ENCODE measurements around the gene NECTIN4. TPM values are rescaled to one million over a fixed set of nuclear protein-coding genes. Genes with fewer than 3 reads are reported as not detected.

Gene NECTIN4
- total and polyA plus RNA-seq, 2 of the 8 experiments (the other 6 are each of a cell fraction or from before 2014, with no cell fraction given) = 0.19 to 0.71 TPM

DNA sequence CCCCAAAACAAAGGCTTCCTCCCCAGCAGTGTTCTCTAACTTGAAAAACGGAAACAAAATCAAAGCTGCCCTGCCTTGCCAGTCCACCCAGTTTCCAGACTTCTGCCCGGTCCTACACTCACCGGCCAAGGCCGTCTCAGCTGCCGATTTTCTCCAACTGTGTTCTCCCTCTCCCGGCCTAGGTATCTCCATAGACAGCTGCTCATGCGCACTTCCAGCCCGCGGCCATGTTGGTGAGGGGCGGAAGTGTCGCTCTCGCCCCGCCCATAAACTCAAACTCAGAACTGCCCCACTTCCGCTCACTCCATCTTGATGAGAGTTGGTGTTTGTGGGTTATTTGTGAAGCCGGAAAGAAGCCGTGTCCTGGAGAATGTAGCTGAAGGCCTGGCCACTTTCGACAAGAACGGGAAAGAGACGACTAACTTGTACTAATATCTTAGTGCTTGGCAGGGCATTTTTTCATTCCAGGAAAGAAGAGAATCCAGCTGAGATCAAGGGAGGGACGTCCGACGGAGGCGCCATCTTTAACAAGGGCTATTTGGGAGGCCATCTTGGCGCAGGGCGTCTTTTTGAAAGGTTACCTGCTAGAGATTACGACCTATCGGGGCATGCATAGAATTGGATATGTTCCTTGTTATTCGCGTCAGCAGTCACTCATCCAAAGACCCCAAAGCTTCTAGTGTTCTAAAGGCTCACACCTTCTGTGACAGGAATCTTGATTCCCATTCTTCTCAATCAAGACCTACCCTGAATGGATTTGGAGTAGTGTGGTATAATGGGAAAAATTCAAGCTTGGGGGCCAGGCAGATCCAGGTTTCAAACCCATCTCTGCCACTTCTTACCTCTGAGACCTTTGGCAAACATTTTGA, 43.4 kb downstream of the NECTIN4 start, which contains the start of gene USF1:
Gene USF1, minus strand, starts transcription at position 242 of the 869 bp plus-strand sequence. CDS start 2,702 bp downstream, outside the sequence.
- Histone ChIP-seq H3K9me3 (ENCODE audit: insufficient read depth in 2 of 2, low read depth in 1 of 2, low read length in 1 of 2) (peaks cover 0 to 12% of the 10 kb centered on the region in 2 experiments; a peak in 1 of 4 replicates), H3K79me1 (ENCODE audit: low read depth, low read length) (peaks cover 7% of the 10 kb centered on the region), H4K8ac (ENCODE audit: extremely low read depth, insufficient read depth, low read length) (peak within 1 kb of the TSS; percentile 93), H3K23ac (ENCODE audit: insufficient read length) (no peak within 1 kb of the TSS), H4K5ac (ENCODE audit: insufficient read length, low read depth, low read length) (peak within 1 kb of the TSS; percentile 65), H2BK15ac (ENCODE audit: low read length) (no peak within 1 kb of the TSS; the same call in 1 of the 2 replicates), H2AFZ (ENCODE audit: low read length) (peak within 1 kb of the TSS; percentile 99), H3K4me1 (replicated peaks in 1 of 4; ENCODE audit: control insufficient read depth in 3 of 4, insufficient read depth in 4 of 4, low read length in 3 of 4) (peaks cover 0 to 4% (median 1%) of the 10 kb centered on the region in 4 experiments; a peak in 2 of 7 replicates), H3K4me3 (ENCODE audit: extremely low read depth in 1 of 4, insufficient read depth in 2 of 4, low read depth in 3 of 4, low read length in 4 of 4) (peak within 1 kb of the TSS; percentile 75 to 98 (median 87)), H3K27me3 (replicated peaks in 1 of 4; ENCODE audit: control insufficient read depth in 3 of 4, extremely low read depth in 1 of 4, insufficient read depth in 3 of 4, low read length in 3 of 4) (peaks cover 0 to 17% (median 8%) of the 10 kb centered on the region in 4 experiments; a peak in 6 of 7 replicates), H4K91ac (replicated peaks; ENCODE audit: insufficient read length, low read length) (peak within 1 kb of the TSS; percentile 25), H3K9ac (replicated peaks in 1 of 4; ENCODE audit: extremely low read depth in 1 of 4, low read depth in 3 of 4, low read length in 3 of 4) (peak within 1 kb of the TSS; percentile 77 to 100 (median 94)), H2BK20ac (ENCODE audit: low read length) (no peak within 1 kb of the TSS), H3K4me2 (ENCODE audit: insufficient read depth in 1 of 2, low read depth in 2 of 2, low read length in 2 of 2) (peak within 1 kb of the TSS; percentile 85 to 100), H2AK5ac (ENCODE audit: low read depth, low read length) (no peak within 1 kb of the TSS), H3K18ac (ENCODE audit: extremely low read depth, low read length) (peak within 1 kb of the TSS; percentile 93), H3K56ac (replicated peaks; ENCODE audit: insufficient read length, low read depth, low read length) (peak within 1 kb of the TSS; percentile 77), H2BK12ac (ENCODE audit: low read depth, low read length) (peak within 1 kb of the TSS; percentile 93; the same call in 1 of the 2 replicates), H3K79me2 (ENCODE audit: control insufficient read depth in 1 of 2, insufficient read depth in 2 of 2, low read length in 2 of 2) (peaks cover 0 to 20% of the 10 kb centered on the region in 2 experiments; a peak in 2 of 4 replicates), H3K23me2 (ENCODE audit: low read depth, low read length) (peaks cover 7% of the 10 kb centered on the region), H4K20me1 (replicated peaks in 1 of 2; ENCODE audit: control insufficient read depth in 1 of 2, insufficient read depth in 2 of 2, low read length in 2 of 2) (no peaks in the 10 kb centered on the region), H2BK5ac (ENCODE audit: low read depth, low read length) (peak within 1 kb of the TSS; percentile 94), H2BK120ac (replicated peaks; ENCODE audit: low read depth, low read length) (no peak within 1 kb of the TSS), H3K36me3 (ENCODE audit: control insufficient read depth in 2 of 4, insufficient read depth in 4 of 4, low read length in 3 of 4) (peaks cover 12 to 21% (median 15%) of the 10 kb centered on the region in 4 experiments; a peak in 6 of 8 replicates), H3K4ac (replicated peaks; ENCODE audit: insufficient read length, low read depth, low read length) (peak within 1 kb of the TSS; percentile 11), H3K14ac (ENCODE audit: insufficient read length) (no peak within 1 kb of the TSS), H3K27ac (ENCODE audit: low read depth, low read length) (peak within 1 kb of the TSS; percentile 97)
- FAIRE-seq = peak; percentile 87
- POLR2A ChIA-PET (ENCODE audit: partially characterized antibody) = interaction anchor here (0.6 to 4.0 kb wide), 31 partner anchors 8 to 394 kb away, joined by 3 to 28 read pairs (median 4); partner anchors contain the start of genes ARHGAP30, DEDD, F11R and KLHDC9
- 1% methylated on average over 28 of the region's 29 CpGs; no CpG with 5 or more reads in 1 of the 2 experiments for WGBS, 2 experiments (ENCODE audit: extremely low coverage in 1 of 2, insufficient coverage in 1 of 2, insufficient read length in 1 of 2, insufficient replicate concordance in 2 of 2, low coverage in 1 of 2, low lambda C conversion rate in 2 of 2, missing lambda C conversion rate in 1 of 2)
- CTCF ChIA-PET (ENCODE audit: partially characterized antibody) = interaction anchor here (0.8 to 4.1 kb wide), 13 partner anchors 9 to 244 kb away, joined by 3 to 26 read pairs (median 5); partner anchors contain the start of genes F11R and KLHDC9
- peak; percentile 86 to 93 for DNase-seq (ENCODE audit: low read depth in 1 of 2, low spot score in 2 of 2)
- TF ChIP-seq JUN (IDR thresholded peaks at IDR 0.05; ENCODE audit: low read depth, low read length) (no peak), TCF12 (IDR thresholded peaks at IDR 0.05; ENCODE audit: low read depth, low read length) (no peak), SP4 (IDR thresholded peaks at IDR 0.05; ENCODE audit: low read length) (no peak; the same call in none of the 2 replicates), BCL11A (IDR thresholded peaks at IDR 0.05; ENCODE audit: low read depth in 2 of 2, low read length in 2 of 2) (no peak), TAF1 (IDR thresholded peaks at IDR 0.05; ENCODE audit: low read depth, low read length) (peak; percentile 90; the same call in 1 of the 2 replicates), GTF2F1 (IDR thresholded peaks at IDR 0.05; ENCODE audit: borderline replicate concordance, low read depth, low read length) (no peak), HDAC2 (IDR thresholded peaks at IDR 0.05; ENCODE audit: borderline replicate concordance in 1 of 2, low read depth in 2 of 2, low read length in 2 of 2) (0 out of 4 replicates have a peak, but pooled peaks of 1 of the 2 experiments have one; percentile 21), TBP (IDR thresholded peaks at IDR 0.05; ENCODE audit: low read depth, low read length) (peak; percentile 76), CBX5 (IDR thresholded peaks at IDR 0.05; ENCODE audit: low read depth, low read length) (no peak), KDM5A (IDR thresholded peaks at IDR 0.05; ENCODE audit: low read length) (0 out of 2 replicates have a peak, but pooled peaks have one; percentile 22), SP2 (IDR thresholded peaks at IDR 0.05; ENCODE audit: low read length) (no peak)
